Stimulated activated CD4-positive, alpha-beta T cell treated with anti-CD3 and anti-CD28 coated beads, TNF-alpha, amount 100 ng/mL, for 48 hours (primary cell): ENCODE data around the gene POU2F3.
A peak's percentile ranks its signal among the peaks of the same experiment; 100 is the strongest.

ENCODE experiments used
- DNase-seq, 3 donors: peaks; one replicate each; pipeline ENCODE4 v3.0.0-alpha.2; 2020; ENCODE audit warnings: low read depth in 3 of 3

POU2F3 gene

GRCh38 chr11:120281143-120281795 lies 41.3 kb downstream of the POU2F3 start:
- no peak for DNase-seq

GRCh38 chr11:120283124-120283523 lies 43.2 kb downstream of the POU2F3 start:
- no peak for DNase-seq

- DNase-seq: no peak
These were observed 44.3 kb downstream of the POU2F3 start for GRCh38 chr11:120284272-120284671.

- no peak for DNase-seq
These were observed 45.3 kb downstream of the POU2F3 start for GRCh38 chr11:120285256-120285655.

GRCh38 chr11:120288021-120288420 lies 48.1 kb downstream of the POU2F3 start:
- DNase-seq: no peak

GRCh38 chr11:120289426-120289825 lies 49.5 kb downstream of the POU2F3 start:
- DNase-seq: no peak

- no peak for DNase-seq
These were observed 51.0 kb downstream of the POU2F3 start for GRCh38 chr11:120290956-120291355.

- no peak for DNase-seq
These were observed 53.3 kb downstream of the POU2F3 start for GRCh38 chr11:120293038-120293800.

GRCh38 chr11:120294096-120294495 lies 54.2 kb downstream of the POU2F3 start:
- no peak for DNase-seq

- no peak for DNase-seq
These were observed 55.2 kb downstream of the POU2F3 start for GRCh38 chr11:120295099-120295498.

- no peak for DNase-seq
These were observed 56.6 kb downstream of the POU2F3 start for GRCh38 chr11:120296554-120296953.

- no peak for DNase-seq
These were observed 58.5 kb downstream of the POU2F3 start for GRCh38 chr11:120298461-120298860.

GRCh38 chr11:120302001-120302805 lies 62.3 kb downstream of the POU2F3 start:
- no peak for DNase-seq

- DNase-seq: peak; percentile 14 to 58 (median 43)
These were observed 63.2 kb downstream of the POU2F3 start for GRCh38 chr11:120303004-120303637.

- DNase-seq: no peak
These were observed 64.6 kb downstream of the POU2F3 start for GRCh38 chr11:120304526-120304925.

GRCh38 chr11:120305286-120305685 lies 65.3 kb downstream of the POU2F3 start:
- no peak for DNase-seq

GRCh38 chr11:120306519-120307242 lies 66.7 kb downstream of the POU2F3 start:
- no peak for DNase-seq

GRCh38 chr11:120307476-120307875 lies 67.5 kb downstream of the POU2F3 start:
- no peak for DNase-seq

- no peak for DNase-seq
These were observed 68.1 kb downstream of the POU2F3 start for GRCh38 chr11:120308081-120308480.

- DNase-seq: no peak
These were observed 70.9 kb downstream of the POU2F3 start for GRCh38 chr11:120310870-120311269.

GRCh38 chr11:120314861-120315260 lies 74.9 kb downstream of the POU2F3 start:
- no peak for DNase-seq
